ENCODE data around the gene CNTN4. TPM values are rescaled to one million over a fixed set of nuclear protein-coding genes. Genes with fewer than 3 reads are reported as not detected.

CNTN4 gene
- total RNA-seq, 1 donor from 2014 or later: 23.0 TPM

DNA sequence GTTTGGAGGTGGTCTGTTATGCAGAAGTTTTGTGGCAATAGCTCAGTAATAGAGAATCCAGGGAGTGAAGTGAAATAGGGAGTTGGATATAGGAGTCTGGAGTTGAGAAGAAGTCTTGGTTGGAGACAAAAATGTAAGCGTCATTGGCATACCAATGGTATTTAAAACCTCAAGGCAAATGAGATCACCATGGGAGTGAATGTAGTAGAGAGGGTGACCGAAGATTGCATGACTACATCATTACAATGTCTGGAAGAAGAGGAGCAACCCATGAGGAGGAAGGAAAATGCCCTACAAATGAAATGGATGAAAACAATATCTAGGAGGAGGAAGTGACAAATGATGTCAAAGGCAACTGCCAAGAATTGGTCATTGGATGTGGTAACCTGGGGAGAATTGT, 54.4 kb downstream of the CNTN4 start:
- no peak for DNase-seq
- no peak overlapping the region for H3K4me3 Mint-ChIP-seq (ENCODE audit: unreplicated experiment)
- no peaks in the 10 kb centered on the region for H3K27me3 Mint-ChIP-seq (ENCODE audit: unreplicated experiment)
- H3K9me3 Mint-ChIP-seq (ENCODE audit: unreplicated experiment): no peaks in the 10 kb centered on the region
- no peak overlapping the region for H3K27ac Mint-ChIP-seq (ENCODE audit: unreplicated experiment)
- TF ChIP-seq CTCF (IDR thresholded peaks at IDR 0.05; ENCODE audit: partially characterized antibody, unreplicated experiment): no peak
- peaks cover 8% of the 10 kb centered on the region for H3K4me1 Mint-ChIP-seq (ENCODE audit: low read depth, unreplicated experiment)
- no peaks in the 10 kb centered on the region for H3K36me3 Mint-ChIP-seq (ENCODE audit: unreplicated experiment)

- no peaks in the 10 kb centered on the region for H3K36me3 Mint-ChIP-seq (ENCODE audit: unreplicated experiment)
- H3K27ac Mint-ChIP-seq (ENCODE audit: unreplicated experiment): no peak overlapping the region
- H3K9me3 Mint-ChIP-seq (ENCODE audit: unreplicated experiment): no peaks in the 10 kb centered on the region
- H3K27me3 Mint-ChIP-seq (ENCODE audit: unreplicated experiment): no peaks in the 10 kb centered on the region
- TF ChIP-seq CTCF (IDR thresholded peaks at IDR 0.05; ENCODE audit: partially characterized antibody, unreplicated experiment): no peak
- DNase-seq: no peak
- peaks cover 8% of the 10 kb centered on the region for H3K4me1 Mint-ChIP-seq (ENCODE audit: low read depth, unreplicated experiment)
- H3K4me3 Mint-ChIP-seq (ENCODE audit: unreplicated experiment): no peak overlapping the region
Measured at GRCh38 chr3:2153547-2153946, 54.9 kb downstream of the CNTN4 start.

- H3K27me3 Mint-ChIP-seq (ENCODE audit: unreplicated experiment): no peaks in the 10 kb centered on the region
- DNase-seq: no peak
- H3K4me1 Mint-ChIP-seq (ENCODE audit: low read depth, unreplicated experiment): peaks cover 8% of the 10 kb centered on the region
- no peaks in the 10 kb centered on the region for H3K36me3 Mint-ChIP-seq (ENCODE audit: unreplicated experiment)
- H3K9me3 Mint-ChIP-seq (ENCODE audit: unreplicated experiment): no peaks in the 10 kb centered on the region
- H3K27ac Mint-ChIP-seq (ENCODE audit: unreplicated experiment): no peak overlapping the region
- no peak for TF ChIP-seq CTCF (IDR thresholded peaks at IDR 0.05; ENCODE audit: partially characterized antibody, unreplicated experiment)
- no peak overlapping the region for H3K4me3 Mint-ChIP-seq (ENCODE audit: unreplicated experiment)
Measured at GRCh38 chr3:2154621-2155020, 56.0 kb downstream of the CNTN4 start.

- H3K27me3 Mint-ChIP-seq (ENCODE audit: unreplicated experiment): no peaks in the 10 kb centered on the region
- no peaks in the 10 kb centered on the region for H3K9me3 Mint-ChIP-seq (ENCODE audit: unreplicated experiment)
- H3K36me3 Mint-ChIP-seq (ENCODE audit: unreplicated experiment): no peaks in the 10 kb centered on the region
- TF ChIP-seq CTCF (IDR thresholded peaks at IDR 0.05; ENCODE audit: partially characterized antibody, unreplicated experiment): peak; percentile 94
- H3K27ac Mint-ChIP-seq (ENCODE audit: unreplicated experiment): no peak overlapping the region
- peaks cover 1% of the 10 kb centered on the region for H3K4me1 Mint-ChIP-seq (ENCODE audit: low read depth, unreplicated experiment)
- H3K4me3 Mint-ChIP-seq (ENCODE audit: unreplicated experiment): no peak overlapping the region
- DNase-seq: peak; percentile 74
Measured at GRCh38 chr3:2156244-2156847, 57.7 kb downstream of the CNTN4 start.

GRCh38 chr3:2158828-2159227, 60.2 kb downstream of the CNTN4 start:
- no peaks in the 10 kb centered on the region for H3K9me3 Mint-ChIP-seq (ENCODE audit: unreplicated experiment)

More at GRCh38 chr3:2158828-2159227, 60.2 kb downstream of the CNTN4 start:
- Mint-ChIP-seq H3K27ac (ENCODE audit: unreplicated experiment) (no peak overlapping the region), H3K36me3 (ENCODE audit: unreplicated experiment) (no peaks in the 10 kb centered on the region), H3K4me3 (ENCODE audit: unreplicated experiment) (no peak overlapping the region), H3K27me3 (ENCODE audit: unreplicated experiment) (no peaks in the 10 kb centered on the region), H3K4me1 (ENCODE audit: low read depth, unreplicated experiment) (peaks cover 1% of the 10 kb centered on the region)
- TF ChIP-seq CTCF (IDR thresholded peaks at IDR 0.05; ENCODE audit: partially characterized antibody, unreplicated experiment): no peak
- DNase-seq: no peak
